MCF 10A (cell line): ENCODE results near the gene NFYB. TPM values are rescaled to one million over a fixed set of nuclear protein-coding genes. Genes with fewer than 3 reads are reported as not detected.

Source experiments
- BruUV-seq: library from RNA; stranded (reverse); fragments of 400-500 nt; replicated peaks from 2 replicates; lab custom pipeline; 2021; lab: Mats Ljungman, UMichigan
- CTCF ChIA-PET: fragments of 300-600 bp; sonication (Branson Sonifier 250); formaldehyde crosslinking; extraction: SDS; loops from one replicate; lab custom pipeline; 2021; ENCODE audit warnings: antibody characterized with exemption, inconsistent platforms; lab: Yijun Ruan, JAX
- POLR2A ChIA-PET: fragments of 300-600, 350-650 bp; sonication (Branson Sonifier 250); formaldehyde crosslinking; extraction: SDS; loops from one replicate; lab custom pipeline; 2020; ENCODE audit warnings: antibody characterized with exemption, inconsistent platforms; lab: Yijun Ruan, JAX
- DNase-seq: peaks from one replicate; pipeline ENCODE4 v3.0.0-alpha.2; 2018; ENCODE audit not compliant: unreplicated experiment
- H3K27ac Mint-ChIP-seq: one replicate; pipeline ENCODE4 v1.8.0; 2022; ENCODE audit warnings: mild to moderate bottlenecking, low read depth, mixed read lengths; ENCODE audit not compliant: unreplicated experiment
- H3K27me3 Mint-ChIP-seq: one replicate; pipeline ENCODE4 v1.8.0; 2022; ENCODE audit warnings: mixed read lengths; ENCODE audit not compliant: insufficient read depth, unreplicated experiment
- H3K36me3 Mint-ChIP-seq: one replicate; pipeline ENCODE4 v1.8.0; 2022; ENCODE audit warnings: mild to moderate bottlenecking, moderate library complexity, mixed read lengths; ENCODE audit not compliant: insufficient read depth, unreplicated experiment
- H3K4me1 Mint-ChIP-seq: one replicate; pipeline ENCODE4 v1.8.0; 2022; ENCODE audit warnings: mixed read lengths; ENCODE audit not compliant: insufficient read depth, unreplicated experiment
- H3K4me3 Mint-ChIP-seq: one replicate; pipeline ENCODE4 v1.8.0; 2022; ENCODE audit warnings: mild to moderate bottlenecking, moderate library complexity, mixed read lengths; ENCODE audit not compliant: unreplicated experiment
- H3K9me3 Mint-ChIP-seq: one replicate; pipeline ENCODE4 v1.8.0; 2022; ENCODE audit warnings: mixed read lengths; ENCODE audit not compliant: unreplicated experiment
- intact Hi-C: fragments of 100-400 bp; cut with micrococcal nuclease; formaldehyde crosslinking; loops from 2 replicates; pipeline ENCODE4 v1.14.1; 2022
- total RNA-seq: library from RNA; stranded (reverse); gene quantifications from 2 replicates; pipeline ENCODE4 v1.2.3, GENCODE V29; 2022
- TF ChIP-seq, protein P1 (sequence below): fragments of 200-600 bp; IDR thresholded peaks from one replicate; pipeline ENCODE4 v1.8.0; 2022; ENCODE audit warnings: antibody characterized with exemption, mild to moderate bottlenecking; ENCODE audit not compliant: unreplicated experiment

Gene NFYB
- total RNA-seq, 1 experiment from 2014 or later: 24.8 TPM

DNA sequence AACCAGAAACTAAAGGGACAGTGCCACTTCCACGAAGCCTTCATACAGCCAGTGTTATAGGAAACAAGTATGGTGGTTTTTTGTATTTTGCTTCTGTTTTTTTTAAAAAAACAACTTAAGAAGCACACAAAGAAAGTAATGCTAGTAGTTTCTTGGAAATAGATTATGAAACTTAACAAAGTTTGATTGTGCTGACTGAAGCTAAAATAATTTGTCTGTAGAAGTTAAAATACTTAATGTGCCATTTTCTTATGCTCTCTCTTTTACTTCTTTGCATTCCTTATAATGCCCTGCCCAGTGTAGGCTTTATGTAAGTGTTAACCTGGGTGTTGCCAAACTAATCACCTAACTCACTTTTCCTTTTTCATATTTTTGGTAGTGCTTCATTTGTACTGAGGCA lies 57.2 kb downstream of the NFYB start:
- H3K4me3 Mint-ChIP-seq: no peak overlapping the region
- peaks cover 36% of the 10 kb centered on the region for H3K36me3 Mint-ChIP-seq

DNA sequence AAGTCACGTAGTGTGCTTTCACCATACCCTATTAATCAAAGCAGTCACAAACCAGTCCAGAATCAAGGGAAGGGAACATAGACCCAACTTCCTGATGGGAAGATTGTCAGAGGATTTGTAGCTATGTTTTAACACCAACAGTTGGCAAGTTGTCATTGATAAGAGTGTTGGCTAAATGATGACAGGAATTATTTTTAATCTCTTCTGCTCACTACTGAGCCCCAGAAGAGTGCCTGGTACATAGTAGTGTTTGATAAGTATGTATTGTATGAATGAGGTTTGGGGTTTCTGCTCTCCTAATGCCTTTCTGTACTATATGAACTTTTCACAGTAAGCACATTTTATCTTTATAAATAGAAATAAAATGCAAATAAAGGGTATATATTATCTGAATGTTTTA lies 59.0 kb downstream of the NFYB start:
- POLR2A ChIA-PET: no interaction called here
- TF ChIP-seq, protein P1, sequence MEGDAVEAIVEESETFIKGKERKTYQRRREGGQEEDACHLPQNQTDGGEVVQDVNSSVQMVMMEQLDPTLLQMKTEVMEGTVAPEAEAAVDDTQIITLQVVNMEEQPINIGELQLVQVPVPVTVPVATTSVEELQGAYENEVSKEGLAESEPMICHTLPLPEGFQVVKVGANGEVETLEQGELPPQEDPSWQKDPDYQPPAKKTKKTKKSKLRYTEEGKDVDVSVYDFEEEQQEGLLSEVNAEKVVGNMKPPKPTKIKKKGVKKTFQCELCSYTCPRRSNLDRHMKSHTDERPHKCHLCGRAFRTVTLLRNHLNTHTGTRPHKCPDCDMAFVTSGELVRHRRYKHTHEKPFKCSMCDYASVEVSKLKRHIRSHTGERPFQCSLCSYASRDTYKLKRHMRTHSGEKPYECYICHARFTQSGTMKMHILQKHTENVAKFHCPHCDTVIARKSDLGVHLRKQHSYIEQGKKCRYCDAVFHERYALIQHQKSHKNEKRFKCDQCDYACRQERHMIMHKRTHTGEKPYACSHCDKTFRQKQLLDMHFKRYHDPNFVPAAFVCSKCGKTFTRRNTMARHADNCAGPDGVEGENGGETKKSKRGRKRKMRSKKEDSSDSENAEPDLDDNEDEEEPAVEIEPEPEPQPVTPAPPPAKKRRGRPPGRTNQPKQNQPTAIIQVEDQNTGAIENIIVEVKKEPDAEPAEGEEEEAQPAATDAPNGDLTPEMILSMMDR: no peak
- Mint-ChIP-seq H3K9me3 (no peaks in the 10 kb centered on the region), H3K4me3 (no peak overlapping the region), H3K4me1 (no peaks in the 10 kb centered on the region), H3K27me3 (no peaks in the 10 kb centered on the region), H3K36me3 (peaks cover 38% of the 10 kb centered on the region), H3K27ac (no peak overlapping the region)
- BruUV-seq: no TSS peak
- no peak for DNase-seq
- CTCF ChIA-PET: no interaction called here
- intact Hi-C loops: no loop called here

More for the DNA sequence above, 57.2 kb downstream of the NFYB start:
- H3K9me3 Mint-ChIP-seq: no peaks in the 10 kb centered on the region
- POLR2A ChIA-PET: interaction anchor here (0.6 to 1.3 kb wide), 3 partner anchors 16 to 129 kb away, joined by 3 read pairs; partner anchors contain the start of genes HCFC2 and TDG
- CTCF ChIA-PET: no interaction called here
- H3K27ac Mint-ChIP-seq: no peak overlapping the region
- BruUV-seq: no TSS peak
- intact Hi-C loops: no loop called here
- H3K27me3 Mint-ChIP-seq: no peaks in the 10 kb centered on the region
- no peaks in the 10 kb centered on the region for H3K4me1 Mint-ChIP-seq
- no peak for DNase-seq
- TF ChIP-seq, protein P1: no peak

DNA sequence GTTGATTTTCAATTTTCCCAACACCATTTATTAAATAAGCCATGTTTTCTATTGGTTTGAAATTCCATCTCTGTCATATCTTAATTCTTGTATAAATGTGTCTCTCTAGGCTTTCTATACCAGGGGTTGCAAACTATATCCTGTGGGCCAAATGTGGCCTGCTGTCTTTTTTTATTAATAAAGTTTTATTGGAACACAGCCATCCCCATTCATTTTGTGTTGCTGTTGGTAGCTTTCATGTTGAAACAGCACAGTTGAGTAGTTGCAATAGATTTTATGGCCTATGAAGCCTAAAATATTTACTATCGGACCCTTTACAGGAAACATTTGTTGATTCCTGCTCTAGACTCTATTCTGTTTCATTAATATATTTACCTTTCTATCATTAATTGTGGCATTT lies 64.3 kb downstream of the NFYB start:
- peaks cover 50% of the 10 kb centered on the region for H3K36me3 Mint-ChIP-seq
- BruUV-seq: no TSS peak
- no peaks in the 10 kb centered on the region for H3K27me3 Mint-ChIP-seq
- H3K4me1 Mint-ChIP-seq: peaks cover under 1% of the 10 kb centered on the region
- ChIA-PET POLR2A (no interaction called here), CTCF (interaction anchor here (1.0 kb wide), 1 partner anchor 35 kb away, joined by 3 read pairs; no protein-coding TSS in a partner anchor)
- H3K4me3 Mint-ChIP-seq: no peak overlapping the region
- H3K27ac Mint-ChIP-seq: no peak overlapping the region
- DNase-seq: no peak
- TF ChIP-seq, protein P1: no peak
- H3K9me3 Mint-ChIP-seq: no peaks in the 10 kb centered on the region
- intact Hi-C loops: no loop called here

DNA sequence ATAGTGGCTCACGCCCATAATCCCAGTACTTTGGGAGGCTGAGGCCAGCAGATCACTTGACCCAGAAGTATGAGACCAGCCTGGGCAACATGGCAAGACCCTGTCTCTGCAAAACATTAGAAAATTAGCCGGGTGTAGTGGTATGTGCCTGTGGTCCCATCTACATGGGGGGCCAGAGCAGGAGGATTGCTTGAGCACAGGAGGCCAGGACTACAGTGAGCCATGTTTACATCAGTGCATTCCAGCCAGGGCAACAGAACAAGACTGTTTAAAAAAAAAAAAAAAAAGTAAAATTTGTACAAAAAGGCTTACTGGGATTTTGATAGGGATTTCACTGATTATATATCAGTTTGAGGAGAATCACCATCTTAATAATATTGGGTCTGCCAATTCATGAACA lies 65.9 kb downstream of the NFYB start:
- Mint-ChIP-seq H3K27me3 (no peaks in the 10 kb centered on the region), H3K36me3 (peaks cover 56% of the 10 kb centered on the region), H3K4me1 (peaks cover 6% of the 10 kb centered on the region), H3K27ac (no peak overlapping the region), H3K9me3 (no peaks in the 10 kb centered on the region), H3K4me3 (no peak overlapping the region)
- no TSS peak for BruUV-seq
- TF ChIP-seq, protein P1: no peak
- ChIA-PET POLR2A (no interaction called here), CTCF (no interaction called here)
- DNase-seq: no peak
- intact Hi-C loops: no loop called here

Other genes starting within 250 kb of the NFYB start
- gene HSP90B1, start 207.8 kb downstream of the NFYB start, total RNA-seq: 1,052 and 1,334 TPM in 2 replicates
- gene TDG, start 172.3 kb downstream of the NFYB start, total RNA-seq: 31.6 and 31.8 TPM in 2 replicates
- 0.79 and 2.0 TPM in 2 replicates for gene GLT8D2, start 88.0 kb downstream of the NFYB start, total RNA-seq
- 10.3 and 11.4 TPM in 2 replicates for gene HCFC2, start 73.7 kb downstream of the NFYB start, total RNA-seq
- gene TXNRD1, start 77.6 kb upstream of the NFYB start, total RNA-seq: 64.0 and 82.8 TPM in 2 replicates
- 1.6 and 3.0 TPM in 2 replicates for gene EID3, start 165.5 kb upstream of the NFYB start, total RNA-seq